GM19351 (cell line): ENCODE measurements around the gene SPINK14.

Source experiments
- ATAC-seq: cut with Tn5 transposase; IDR thresholded peaks from one replicate; pipeline ENCODE4 v1.9.1; 2021; ENCODE audit warnings: mild to moderate bottlenecking, moderate library complexity; ENCODE audit not compliant: unreplicated experiment

The SPINK14 gene

DNA sequence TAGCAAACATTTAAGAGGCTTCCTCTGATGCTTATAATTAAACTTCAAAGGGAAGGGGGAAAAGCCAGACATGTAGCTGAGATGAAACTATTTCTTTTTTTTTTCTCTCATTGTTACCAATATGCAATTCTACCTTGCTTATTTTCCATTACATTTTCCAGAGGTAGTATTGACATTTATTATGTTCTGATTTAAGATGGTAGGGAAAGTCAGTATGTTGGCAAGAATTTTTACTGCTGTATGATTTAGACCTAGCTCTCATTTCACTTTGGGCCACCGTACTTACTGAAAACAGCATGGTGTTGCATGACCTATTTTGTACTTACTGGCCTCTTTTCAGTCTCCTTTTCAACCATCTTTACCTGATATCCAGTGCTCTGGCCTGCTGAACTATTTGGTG is 24.9 kb downstream of the SPINK14 start:
- ATAC-seq: no peak

DNA sequence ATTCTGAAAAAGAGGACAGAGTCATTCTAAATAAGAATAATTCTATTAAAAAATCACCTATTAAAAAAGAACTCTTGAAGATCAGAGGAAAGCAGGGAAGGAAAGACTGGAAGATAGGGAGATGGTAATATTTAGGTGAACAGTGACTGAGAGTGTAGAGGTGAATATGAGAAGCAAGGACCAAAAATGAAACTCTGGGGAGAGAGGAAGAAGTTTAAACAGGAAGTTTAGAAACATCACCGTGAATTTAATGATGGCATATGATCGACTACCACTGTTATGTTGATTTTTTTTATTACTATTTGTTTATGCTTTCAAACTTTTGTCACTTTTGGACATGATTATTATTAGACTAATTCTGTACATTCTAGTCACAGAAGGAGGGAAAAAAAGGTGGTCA is 32.8 kb downstream of the SPINK14 start:
- ATAC-seq: no peak

DNA sequence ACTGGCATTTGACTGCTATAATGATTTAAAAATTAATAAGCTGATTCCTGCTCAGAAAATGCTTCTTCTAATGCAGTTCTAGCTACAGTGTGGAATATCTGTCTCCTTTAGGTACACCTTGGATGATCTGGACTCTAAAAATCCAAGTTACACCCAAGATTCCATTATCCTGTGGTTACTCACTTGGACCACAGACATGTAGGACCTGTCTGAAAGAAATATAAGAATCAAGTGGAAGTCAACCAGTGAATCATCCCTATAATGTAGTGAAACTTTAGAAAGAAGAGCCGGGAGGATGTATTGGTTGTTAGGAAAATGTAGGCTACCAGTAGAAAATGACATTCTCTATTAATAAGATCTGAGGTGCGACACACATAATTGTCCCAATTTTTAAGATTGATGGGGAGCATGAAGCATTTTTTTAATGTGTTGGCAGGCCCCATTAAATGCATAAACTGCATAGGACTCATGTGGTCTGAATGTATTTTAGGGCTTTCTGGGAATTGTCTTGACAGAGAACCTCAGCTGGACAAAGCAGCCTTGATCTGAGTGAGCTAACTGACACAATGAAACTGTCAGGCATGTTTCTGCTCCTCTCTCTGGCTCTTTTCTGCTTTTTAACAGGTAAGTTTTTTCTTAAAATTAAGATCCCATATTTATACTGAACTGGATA is 34.3 kb downstream of the SPINK14 start, which contains the start of gene SPINK6:
Gene SPINK6 (plus strand): TSS at position 512 of the 673 bp plus-strand sequence. CDS start 55 bp downstream, at position 567.
- ATAC-seq: no peak

DNA sequence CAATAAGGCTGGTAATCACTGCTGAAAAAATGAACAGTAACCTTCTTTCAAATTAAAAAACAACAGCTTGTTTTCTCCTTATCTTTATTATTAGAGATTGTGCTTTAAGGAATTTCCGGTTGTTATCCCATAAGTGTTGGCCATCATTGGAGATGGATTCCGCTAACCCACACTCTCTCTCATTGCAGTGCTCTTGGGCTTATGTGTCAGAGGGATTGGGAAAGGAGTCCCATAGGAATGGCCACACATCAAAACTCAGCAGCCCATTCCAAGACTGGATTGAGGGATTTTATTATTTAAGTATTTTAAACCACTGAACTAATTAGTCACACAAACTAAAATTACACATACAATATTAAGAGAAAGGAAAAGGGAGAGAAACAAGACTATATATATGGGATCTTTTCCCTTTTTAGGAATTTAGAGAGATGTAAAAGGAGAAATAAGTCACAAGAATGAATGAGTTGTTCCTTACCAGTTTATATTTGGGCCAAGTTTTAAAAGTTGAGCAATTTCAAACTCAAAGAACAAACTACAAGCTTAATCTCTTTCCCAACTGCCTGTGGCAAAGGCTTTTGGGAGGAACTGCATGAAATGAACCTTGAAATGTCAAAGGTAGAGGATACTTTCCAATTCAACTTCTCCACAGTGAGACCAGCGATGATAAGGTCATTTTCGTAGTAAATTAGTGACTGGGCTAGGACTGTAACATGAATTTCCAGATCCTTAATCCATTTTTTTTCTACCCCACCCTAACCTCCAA is 36.9 kb downstream of the SPINK14 start:
- ATAC-seq: no peak

DNA sequence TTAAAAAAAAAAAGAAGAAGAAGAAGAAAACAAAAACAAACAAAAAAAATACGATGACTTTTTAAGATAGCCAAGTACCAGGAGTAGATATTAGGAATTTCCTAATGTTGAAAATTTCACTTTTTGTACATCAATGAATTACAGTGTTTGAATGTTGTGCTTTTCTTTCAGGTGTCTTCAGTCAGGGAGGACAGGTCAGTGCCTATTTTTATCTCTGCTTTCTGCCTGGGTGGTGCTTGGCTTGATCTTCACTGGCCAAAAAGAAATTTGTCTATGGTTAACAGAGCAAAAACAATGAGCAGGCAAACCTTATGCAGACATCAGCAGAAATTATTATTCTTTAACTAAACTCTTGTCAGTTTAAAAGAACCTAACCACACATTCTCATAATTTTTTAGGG is 37.5 kb downstream of the SPINK14 start:
- no peak for ATAC-seq

DNA sequence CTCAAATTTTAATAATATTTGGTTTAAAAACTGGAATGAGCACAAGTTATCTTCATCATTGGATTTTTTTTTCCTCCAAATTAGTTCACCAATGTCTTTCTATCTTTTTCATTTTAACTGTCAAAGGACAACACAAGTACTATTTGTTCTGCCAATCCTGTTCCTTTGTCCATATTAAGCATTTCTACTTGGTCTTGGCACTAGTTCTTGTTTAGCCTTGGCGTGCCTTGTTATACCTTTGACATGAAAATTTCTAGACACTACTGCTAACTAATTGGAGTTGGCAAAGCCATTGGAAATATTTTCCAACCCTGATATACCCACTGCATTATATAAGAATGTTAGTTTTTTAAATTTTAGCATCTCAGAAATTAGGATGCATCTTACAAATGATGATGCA is 38.3 kb downstream of the SPINK14 start:
- ATAC-seq: no peak

DNA sequence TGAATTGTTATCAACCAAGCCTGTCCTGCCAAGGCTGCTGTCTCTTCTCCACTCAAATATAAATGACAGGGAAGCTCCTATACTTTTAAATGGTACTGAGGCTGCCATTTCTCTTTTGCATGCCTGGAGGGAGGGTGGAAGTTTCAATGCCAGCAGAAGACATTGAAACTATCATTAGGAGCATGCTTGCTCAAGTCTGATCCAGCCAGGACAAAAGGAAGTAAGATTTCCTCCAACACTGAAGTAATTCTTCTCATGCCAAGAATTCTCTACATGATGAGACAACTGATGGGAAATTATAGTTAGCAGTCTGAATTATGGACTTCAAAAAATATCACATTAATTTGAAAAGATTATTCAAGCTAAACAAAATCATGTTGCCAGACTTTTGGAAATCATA is 39.9 kb downstream of the SPINK14 start:
- ATAC-seq: no peak

DNA sequence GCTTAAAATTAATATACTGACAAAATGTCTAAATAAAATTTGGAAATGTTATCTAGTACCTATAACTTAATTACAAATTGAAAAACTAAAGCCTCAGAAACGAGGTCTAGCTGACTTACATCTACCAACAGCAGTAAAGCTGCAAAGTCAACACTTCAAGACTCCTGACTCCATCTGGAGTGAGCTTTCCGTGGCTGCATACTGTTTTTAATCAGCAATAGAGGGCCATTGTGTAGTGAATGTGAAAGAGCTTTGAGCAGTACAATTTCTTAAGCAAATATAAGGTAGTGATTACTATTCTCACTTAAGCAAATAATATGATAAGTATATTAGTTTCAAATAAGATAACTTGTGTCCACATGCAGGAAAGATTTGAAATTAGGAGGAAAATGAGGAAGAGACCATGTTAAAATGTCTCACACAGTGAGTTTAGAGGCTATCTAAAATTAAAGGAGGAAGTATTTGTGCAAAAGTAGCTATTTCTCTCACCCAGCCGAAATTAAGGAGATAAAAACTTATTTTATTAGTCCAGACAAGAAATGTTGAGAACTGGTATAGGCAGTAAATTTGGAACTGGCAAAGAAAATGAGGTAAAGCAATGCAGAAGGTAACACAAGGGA is 40.9 kb downstream of the SPINK14 start:
- no peak for ATAC-seq

DNA sequence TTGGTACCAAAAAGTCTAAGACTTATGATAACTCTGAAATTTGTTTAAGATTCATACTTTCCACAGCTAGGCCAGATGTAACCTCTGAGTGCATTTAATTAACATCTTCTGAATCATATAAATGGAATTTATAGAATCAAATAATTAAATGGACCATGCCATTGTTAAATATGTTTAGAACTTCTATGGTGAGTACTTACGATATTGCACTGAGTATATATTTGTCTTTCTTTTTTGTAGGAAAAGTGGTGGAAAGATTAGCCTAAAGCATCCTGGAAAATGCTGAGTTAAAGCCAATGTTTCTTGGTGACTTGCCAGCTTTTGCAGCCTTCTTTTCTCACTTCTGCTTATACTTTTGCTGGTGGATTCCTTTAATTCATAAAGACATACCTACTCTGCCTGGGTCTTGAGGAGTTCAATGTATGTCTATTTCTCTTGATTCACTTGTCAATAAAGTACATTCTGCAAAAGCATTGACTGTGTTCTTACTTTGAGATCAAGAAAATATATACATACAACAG is 46.4 kb downstream of the SPINK14 start:
- ATAC-seq: no peak

DNA sequence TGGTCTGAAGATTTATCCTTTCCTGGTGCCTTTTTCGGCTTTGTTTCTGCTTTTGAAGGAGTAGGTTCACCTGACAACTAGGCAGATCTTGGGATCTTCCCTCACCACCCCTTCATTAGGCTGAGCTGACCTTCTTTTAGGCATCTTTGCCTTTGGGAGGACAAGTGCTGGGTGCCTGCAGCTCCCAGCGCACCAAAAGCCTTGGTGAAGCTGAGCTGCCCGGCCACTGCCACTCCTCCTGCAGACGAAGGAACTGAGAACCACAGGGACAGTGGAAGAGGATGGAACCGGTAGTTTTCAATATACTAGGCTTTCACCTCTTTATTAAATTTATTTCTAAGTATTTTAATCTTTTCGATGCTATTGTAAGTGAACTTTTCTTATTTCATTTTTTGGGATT is 53.2 kb downstream of the SPINK14 start:
- ATAC-seq: no peak

DNA sequence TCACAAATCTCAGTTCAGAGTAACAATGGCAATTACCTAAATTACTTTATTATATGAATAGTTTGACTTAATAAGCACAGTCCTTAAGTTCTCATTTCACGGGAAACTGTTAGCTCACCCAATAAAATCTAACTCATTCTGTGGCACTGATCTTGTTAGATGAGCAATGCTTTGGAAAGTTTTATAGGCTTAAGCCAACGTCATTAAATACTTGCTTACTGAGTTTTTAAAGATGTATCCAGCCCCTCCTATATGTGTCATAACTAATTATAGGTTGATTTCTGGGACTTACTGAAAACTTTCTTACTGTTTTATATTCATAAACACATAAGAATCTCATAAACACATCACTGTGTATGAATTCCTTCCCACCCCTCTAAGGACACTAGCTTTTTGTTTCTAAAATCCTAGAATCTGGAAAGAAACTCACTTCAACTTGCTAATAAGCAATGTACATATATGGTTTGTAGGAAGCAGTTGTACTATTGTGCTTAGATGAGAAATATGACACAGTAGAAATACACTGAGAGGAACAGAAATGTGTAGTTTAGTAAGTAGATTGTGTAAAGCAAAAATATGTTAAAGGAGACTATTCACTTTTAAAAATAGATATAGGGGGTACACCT is 55.9 kb downstream of the SPINK14 start:
- ATAC-seq: no peak
